ENCODE data around the gene SLC8A1.

GRCh38 chr2:40243581-40244187 lies 208.2 kb downstream of the SLC8A1 start:
- TF ChIP-seq POLR2AphosphoS5 (IDR thresholded peaks at IDR 0.05; ENCODE audit: low read depth, low read length) (no peak), CREB1 (IDR thresholded peaks at IDR 0.05) (no peak), CREB1 (CRISPR knock-in tag; IDR thresholded peaks at IDR 0.05) (no peak), SMC3 (IDR thresholded peaks at IDR 0.05; ENCODE audit: low read length) (no peak), NCOR1 (IDR thresholded peaks at IDR 0.05; ENCODE audit: borderline replicate concordance, low read length) (no peak), FOSL1 (CRISPR knock-in tag; IDR thresholded peaks at IDR 0.05; ENCODE audit: borderline replicate concordance) (no peak), MAFF (IDR thresholded peaks at IDR 0.05; ENCODE audit: low read depth, low read length) (no peak), MAFG (CRISPR knock-in tag; IDR thresholded peaks at IDR 0.05) (no peak)
- TF ChIP-seq, protein P1, sequence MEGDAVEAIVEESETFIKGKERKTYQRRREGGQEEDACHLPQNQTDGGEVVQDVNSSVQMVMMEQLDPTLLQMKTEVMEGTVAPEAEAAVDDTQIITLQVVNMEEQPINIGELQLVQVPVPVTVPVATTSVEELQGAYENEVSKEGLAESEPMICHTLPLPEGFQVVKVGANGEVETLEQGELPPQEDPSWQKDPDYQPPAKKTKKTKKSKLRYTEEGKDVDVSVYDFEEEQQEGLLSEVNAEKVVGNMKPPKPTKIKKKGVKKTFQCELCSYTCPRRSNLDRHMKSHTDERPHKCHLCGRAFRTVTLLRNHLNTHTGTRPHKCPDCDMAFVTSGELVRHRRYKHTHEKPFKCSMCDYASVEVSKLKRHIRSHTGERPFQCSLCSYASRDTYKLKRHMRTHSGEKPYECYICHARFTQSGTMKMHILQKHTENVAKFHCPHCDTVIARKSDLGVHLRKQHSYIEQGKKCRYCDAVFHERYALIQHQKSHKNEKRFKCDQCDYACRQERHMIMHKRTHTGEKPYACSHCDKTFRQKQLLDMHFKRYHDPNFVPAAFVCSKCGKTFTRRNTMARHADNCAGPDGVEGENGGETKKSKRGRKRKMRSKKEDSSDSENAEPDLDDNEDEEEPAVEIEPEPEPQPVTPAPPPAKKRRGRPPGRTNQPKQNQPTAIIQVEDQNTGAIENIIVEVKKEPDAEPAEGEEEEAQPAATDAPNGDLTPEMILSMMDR (CRISPR knock-in tag; IDR thresholded peaks at IDR 0.05), result no peak
